DMS 273 treated with DMSO at 0.1 percent for 48 hours (cell line): ENCODE measurements around the gene ETFA.

Source experiments
- DNase-seq: peaks from one replicate; lab custom pipeline; 2025; lab: John Stamatoyannopoulos, UW

ETFA gene

DNA sequence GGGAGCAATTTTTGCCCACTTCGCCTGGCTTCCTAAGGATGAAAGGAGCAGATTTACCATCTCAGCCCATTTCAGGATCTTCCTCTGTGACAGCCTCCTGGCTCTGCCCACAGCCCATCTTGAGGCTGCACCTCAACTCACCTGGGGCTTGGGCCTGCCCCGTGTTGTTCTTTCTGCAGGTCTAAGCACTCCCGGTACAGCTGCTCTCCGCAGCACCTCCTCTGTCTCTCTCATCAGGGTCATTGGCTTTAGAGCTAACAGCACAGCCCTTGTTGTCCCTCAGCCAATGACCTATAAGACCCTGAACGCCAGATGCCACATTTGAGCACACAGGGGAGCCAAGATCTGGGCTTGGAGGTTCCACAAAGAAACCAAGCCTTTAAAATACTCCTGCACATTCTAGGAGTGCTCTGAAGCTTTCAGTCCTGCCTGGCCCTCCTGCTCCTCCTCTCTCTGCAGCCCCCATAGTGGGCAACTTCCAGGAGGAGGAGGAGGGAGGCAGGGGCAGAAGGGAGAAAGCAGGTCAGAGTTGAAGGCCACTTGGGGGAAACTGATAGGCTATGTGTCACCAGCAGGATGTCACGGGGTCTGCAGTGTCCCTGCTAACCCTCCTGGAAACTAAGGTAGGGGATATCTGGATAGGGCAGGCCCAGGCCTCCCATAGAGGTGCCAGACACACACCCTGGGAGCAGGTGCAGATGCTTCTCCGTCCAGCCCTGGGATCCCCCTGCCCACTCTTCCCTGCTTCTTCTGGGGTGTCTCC lies 115.6 kb downstream of the ETFA start:
- no peak for DNase-seq

DNA sequence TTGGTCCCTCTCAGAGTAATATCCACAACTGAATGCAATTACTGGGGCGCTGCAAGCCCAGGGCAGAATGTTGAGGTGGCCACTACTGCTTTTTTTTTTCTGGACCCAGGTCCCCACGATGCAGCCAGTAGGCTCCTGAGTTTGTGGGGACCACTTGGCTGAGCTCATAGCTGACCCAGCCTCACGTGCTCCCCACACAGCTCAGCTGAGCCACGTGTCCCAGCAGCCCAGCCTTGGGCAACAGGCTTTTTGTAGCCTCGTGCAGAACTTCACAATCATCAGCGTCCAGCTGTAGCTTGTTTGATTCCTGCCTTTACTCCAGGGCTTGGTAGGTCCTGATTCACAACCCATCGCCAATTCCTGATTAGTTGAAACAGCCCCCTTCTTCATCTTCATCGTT lies 117.3 kb downstream of the ETFA start:
- DNase-seq = no peak

DNA sequence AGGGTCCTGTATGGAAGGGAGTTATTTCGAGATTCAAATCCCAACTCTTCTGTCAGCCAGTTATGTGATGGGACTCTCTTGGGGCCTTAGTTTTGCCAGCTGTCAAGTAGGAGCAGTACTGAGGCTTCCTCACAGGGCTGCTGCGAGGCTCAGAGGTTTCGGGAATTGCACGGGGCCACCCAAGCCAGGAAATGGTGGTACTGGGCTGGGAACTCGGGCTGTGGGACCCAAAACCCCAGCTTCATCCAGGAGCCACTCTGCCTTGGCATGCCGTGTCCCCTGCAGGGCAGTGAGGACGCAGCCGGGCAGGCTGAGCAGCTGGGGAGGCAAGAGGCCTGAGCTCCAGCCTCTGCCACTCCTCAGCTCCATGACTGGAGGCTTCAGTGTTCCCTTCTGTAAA lies 118.6 kb downstream of the ETFA start:
- no peak for DNase-seq

DNA sequence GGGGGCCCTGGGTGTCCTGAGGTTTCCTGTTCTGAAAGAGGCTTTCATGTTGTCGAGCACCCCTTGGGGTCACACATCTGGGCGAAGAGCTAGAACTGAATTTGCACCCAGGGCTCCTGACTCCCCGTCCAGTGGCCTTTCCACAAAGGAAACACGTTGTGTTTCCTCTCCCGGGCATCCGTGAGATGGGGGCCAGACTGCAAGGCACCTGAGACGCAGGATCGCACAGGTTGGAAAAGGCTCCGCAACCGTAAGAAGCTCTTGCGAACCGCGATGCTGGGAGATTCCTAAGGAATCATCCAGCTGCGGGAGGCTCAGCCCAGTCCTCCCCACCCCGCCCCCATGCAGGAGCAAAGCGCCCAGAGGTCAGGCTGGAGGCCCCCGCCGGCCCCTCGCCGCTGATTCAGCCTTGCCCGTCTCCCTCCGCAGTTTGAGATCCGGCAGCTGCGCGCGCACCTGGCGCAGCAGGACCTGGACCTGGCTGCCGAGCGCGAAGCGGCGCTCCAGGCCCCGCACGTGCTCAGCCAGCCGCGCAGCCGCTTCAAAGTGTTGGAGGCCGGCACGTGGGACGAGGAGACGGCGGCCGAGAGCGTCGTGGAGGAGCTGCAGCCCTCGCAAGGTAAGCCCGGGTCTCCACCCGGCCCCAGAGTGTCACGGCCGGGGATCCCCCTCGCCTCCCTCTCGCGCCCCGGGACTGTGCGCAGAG lies 119.6 kb downstream of the ETFA start:
- no peak for DNase-seq

DNA sequence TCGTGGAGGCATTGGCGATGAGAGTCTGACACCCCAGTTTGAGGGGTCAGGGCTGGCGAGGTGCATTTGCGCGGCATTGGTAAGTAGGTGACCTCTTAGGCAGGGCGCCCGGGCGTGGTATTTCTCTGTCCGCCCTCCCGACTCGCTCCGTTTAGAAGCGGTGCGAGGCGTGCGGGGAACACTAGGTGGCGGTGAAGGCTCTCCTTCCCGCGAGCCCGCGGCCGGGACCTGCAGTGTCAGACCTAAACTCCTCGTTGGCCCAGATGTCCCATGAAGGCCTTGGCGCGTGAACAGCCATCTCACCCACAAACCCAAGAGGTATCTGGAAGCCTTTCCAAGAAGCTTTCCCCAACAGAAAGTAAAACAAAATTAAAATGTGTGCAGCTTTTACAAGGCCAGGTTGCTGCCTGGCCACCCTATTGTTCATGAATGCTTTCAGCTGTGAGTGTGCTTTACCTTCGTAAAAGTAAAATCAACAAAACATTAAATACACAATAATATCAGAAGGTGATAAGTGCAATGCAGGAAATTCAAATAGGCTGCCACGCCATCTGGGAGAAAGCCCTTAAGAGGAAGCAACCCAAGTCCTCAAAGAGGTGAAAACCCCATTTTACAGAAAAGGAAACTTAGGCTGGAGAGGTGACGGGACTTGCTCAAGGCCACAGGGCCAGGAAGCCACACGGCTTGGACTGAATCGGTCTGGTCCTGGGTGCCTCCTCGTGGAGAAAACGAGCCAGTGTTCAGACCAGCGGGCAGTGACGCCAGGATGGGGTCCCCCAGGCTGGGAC lies 120.3 kb downstream of the ETFA start:
- DNase-seq = peak; percentile 22

DNA sequence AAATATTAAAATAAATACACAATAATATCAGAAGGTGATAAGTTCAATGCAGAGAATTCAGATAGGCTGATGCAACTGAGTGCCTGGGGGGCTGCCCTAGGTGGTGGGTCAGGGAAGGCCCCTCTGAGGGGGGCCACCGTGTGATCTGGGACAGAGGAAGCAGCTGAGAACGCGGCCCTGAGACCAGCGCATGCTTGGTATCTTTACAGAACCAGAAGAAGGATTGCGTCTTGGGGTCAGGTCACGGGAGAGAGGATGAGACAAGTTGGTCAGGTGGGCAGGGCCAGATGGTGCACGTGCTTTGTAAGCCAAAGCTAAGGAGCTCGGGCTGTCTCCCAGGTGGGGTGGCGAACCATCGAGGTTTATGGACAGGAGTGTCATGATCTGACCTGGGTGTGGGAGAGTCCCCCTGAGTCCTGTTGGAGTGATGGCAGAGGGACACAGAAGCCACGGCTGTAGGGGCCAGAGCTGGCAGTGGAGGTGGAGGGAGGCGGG lies 121.2 kb downstream of the ETFA start:
- no peak for DNase-seq

DNA sequence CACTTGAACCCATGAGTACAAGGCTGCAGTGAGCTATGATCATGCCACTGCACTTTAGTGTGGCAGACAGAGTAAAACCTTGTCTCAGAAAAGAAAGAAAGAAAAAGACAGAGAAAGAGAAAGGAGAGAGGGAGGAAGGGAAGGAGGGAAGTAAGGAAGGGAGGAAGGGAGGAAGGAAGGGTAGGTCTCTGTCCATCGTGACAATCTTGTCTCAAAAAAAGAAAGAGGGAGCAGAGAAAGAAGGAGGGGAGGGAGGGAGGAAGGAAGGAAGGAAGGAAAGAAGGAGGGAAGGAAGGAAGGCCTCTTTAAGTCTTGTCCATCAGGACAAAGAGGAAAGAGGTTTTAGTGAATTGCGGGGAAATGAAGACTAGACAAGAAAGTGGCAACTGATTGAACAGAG lies 122.2 kb downstream of the ETFA start:
- DNase-seq = no peak

DNA sequence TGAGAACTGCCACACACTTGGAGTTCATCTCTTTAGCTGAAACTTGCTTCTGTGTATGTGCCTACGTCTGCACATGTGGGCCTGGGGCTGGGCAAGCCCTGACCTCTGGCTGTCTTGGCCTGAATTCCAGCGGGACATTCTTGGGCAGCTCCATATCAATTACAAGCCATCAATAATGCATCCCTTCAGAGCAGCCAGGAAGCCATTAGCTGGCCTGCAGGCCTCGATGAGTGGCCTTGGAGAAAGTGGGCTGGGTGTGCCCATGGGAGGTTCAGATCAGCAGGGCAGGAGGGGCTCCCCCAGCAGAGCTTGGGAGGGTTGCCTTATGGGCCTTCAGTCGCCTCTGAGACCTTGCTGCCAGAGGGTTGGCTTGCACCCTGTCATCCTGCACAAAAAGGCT lies 124.1 kb downstream of the ETFA start:
- DNase-seq = no peak

DNA sequence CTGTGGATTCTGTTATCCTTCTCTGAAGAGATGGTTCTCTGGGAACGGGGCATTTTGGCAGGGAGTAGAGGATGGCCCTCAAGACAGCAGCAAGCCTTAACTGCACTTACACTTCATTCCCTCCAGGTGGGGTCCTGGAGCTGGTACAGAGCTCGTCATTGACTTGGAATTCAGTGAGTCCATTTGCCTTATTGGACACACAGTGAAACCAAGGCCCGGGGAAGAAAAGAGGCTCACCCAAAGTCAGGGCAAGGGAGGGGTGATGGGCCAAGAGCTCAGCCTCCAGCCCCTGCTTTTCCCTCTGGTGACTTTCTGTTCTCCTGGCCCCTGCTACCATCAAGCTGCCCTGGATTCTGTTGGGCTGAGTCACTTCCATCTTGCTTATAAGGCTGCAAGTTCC lies 125.6 kb downstream of the ETFA start:
- no peak for DNase-seq

DNA sequence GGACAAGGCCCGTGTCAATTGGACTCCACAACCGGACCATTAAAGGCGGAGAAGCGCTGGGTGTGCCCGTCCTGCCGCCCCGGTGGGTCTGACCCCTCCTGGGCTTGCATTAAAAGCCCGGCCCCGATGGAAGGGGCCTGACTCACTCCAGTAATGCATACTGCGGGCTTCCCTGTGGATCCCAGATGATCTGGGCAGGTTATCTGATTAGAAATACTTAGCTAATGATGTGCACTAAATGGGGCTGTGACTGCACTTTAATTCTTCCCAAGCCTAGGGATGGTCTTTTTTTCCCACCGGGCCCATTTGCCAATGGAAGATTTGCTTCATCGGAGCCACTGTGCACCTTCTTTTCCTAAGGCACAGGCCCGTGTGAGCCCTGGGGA lies 126.6 kb downstream of the ETFA start:
- DNase-seq = no peak

DNA sequence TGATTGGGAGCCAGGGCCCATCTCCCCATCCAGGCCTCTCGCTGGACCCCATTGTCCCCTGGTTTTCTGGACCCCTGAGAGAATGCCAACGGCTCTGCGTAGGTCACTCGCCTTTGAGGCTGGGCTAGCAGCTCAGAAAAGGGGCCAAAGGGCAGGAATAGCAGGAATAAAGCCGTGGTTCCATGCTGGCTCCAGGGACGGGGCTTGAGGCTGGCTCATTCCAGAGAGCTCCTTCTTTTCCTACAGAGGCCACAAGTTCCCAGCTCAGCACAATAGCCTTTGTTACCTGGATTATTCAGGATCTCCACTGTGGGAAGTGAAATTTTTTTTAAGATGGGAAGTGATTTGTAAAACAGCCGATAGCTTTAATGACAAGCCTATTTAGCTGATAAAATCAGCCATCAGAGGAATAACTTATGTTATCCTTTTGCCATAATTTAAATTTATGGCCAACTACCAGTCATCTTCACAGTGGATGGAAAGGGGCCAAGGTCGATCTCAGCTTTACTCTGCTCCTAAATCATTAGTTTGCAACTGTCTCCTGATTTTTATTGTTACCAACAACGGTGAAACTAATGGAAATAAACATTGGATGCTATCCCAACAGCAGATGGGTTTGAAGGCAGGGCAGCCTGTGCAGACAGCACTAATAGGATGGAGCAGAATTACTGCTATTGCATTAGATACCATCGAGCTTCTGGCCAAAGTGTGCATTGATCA lies 127.2 kb downstream of the ETFA start:
- no peak for DNase-seq

DNA sequence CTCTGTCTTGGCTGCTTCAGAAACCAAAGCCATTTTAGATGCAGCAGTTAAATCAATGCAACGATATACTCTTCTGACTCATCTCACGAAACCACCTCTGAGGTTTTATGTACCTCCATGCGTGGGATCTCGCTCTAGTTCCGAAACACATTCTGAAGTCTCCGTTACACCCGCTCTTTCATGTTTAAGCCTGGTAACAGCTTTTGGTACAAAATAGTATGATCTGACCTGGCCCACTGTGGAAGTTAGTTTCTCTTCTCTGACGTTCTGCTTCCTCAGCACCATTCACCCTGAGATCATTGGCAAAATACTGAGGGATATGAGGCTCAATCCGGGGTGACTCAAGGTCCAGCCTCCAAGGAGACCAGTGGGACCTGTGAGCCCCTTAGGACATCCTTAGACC lies 129.6 kb downstream of the ETFA start:
- DNase-seq = no peak

DNA sequence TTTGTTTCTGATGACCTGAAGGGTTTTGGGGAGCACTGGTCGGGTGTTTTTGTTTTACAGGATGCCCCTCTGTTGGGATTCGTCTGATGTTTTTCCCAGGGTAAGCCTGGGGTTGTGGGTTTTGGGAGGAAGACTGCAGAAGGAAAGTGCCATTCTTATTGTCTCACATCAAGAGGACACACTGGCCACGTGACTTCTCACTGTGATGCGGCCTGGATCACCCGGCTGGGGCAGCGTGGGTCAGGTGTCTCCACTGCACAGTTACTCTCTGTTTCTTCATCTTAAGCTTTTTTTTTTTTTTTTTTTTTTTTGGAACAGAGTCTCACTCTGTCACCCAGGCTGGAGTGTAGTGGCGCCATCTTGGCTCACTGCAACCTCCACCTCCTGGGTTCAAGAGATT lies 130.9 kb downstream of the ETFA start:
- no peak for DNase-seq

DNA sequence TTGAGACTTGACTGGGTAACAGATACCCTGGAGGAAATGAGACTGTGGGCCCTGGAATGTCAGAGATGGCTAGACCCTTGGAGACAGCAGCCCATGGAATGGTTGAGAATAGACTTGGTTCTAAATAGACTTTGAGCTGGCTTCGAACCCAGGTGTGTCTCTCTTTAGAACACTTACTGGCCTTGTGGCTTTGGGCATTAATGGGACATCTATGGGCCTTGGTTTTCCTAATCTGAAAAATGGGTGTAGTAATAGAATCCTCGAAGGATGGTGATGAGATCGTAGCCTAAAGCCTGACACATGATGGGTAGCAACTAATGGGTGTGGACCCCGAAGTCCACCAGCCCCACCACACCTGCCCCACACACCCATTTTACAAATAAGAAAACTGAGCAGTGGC lies 132.2 kb downstream of the ETFA start:
- DNase-seq = no peak

DNA sequence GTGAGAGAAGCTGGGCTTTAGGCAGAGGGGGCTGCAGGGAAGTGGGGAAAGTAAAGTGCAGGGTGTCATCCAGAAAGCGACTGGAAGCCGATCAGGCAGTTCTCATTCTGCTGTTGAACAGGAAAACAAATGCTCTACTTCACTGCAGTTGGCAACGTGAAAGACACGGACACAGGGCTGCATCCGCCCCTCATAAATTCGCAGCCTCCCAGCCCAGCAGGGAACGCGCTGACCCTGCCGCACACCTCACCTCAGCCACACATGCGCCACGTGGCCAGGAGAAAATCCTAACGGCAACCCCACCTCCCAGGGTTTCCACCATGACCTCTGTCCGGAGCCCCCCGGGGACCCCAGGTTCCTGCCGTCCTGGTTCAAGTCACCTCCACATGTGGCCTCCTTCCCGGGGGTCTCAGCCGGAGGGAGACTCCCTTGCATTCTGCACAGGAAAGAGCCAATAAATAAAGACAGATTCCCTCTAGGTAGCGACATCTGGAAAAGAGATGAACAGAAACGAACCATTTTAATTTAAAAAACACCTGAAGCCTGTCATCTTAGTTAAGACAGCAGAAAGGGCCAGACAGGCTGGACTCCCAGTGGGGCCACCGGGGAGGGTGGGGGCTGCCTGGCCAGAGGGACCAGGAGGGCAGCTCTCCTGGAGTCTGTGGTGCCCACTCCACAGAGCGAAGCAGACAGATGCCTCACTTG lies 132.8 kb downstream of the ETFA start:
- no peak for DNase-seq

DNA sequence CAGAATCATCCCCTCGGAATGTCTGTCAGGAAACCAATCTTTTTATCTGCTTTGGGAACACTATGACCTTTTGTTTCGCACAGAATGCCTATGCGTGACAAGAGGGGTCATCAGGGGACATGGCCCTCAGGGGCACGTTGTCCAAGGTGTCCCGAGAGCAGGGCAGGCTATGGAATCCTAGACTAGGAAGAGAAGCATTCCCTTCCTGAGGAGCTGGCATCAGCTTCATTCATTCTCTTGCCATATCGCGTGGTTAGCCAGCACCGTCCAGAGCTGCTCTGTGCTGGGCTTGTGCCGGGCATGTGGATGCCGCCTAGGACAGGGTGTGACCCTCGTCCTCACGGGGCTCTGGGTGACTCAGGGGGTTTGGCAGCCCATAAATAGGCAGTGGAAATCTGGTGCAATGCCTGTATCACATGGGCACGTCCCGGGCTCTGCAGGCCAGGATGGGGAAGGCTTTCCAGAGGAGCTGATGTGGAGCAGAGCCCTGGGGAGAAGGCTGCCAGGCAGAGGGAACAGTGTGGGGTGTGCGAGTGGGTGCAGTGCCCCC lies 133.7 kb downstream of the ETFA start:
- DNase-seq = no peak

DNA sequence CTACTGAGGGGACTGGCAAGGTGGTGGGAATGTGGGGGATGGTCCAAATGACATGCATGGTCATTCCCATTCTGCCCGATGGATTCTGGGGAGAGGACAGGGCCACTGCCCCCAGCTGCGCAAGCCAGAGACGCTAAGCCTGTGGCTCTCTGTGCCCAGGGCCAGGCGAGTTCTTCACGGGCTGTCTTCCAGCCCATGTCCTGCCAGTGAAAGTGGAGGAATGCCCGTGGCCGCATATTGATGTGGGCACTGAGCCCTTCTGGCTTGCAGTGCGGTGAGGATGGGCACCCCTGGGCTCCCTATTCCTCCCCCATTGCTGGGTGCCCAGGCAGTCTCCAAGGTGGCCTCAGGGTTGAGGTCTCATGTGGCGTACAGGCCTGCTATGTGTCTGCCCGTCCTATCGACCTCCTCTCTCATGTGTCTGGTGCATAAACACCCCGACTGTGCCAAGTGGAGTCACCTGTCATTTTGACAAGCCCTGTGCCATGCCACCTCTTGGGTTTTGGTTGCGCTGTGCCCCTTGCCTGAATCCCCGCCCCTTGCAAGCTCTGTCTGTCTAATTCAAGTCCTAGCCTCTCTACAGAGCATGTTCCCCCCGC lies 134.7 kb downstream of the ETFA start:
- DNase-seq = no peak

DNA sequence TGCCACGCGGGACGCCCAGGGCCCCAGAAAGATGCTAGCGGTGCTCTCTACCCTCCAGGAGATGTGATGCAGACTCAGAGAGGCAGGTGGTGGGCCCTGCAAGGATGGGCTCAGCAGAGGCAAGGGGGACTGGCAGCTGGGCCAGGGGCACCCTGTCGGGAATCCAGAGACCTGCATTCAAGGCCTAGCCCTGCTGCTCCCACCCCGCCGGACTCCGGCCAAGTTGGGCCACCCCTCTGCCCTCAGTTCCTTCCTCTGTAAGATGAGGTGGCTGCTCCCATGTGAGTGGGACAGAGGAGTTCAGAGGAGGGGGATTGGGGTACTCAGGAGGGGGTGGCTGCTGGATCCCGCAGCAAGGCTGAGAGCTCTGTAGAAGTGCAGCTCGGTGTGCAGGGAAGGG lies 135.2 kb downstream of the ETFA start:
- no peak for DNase-seq

DNA sequence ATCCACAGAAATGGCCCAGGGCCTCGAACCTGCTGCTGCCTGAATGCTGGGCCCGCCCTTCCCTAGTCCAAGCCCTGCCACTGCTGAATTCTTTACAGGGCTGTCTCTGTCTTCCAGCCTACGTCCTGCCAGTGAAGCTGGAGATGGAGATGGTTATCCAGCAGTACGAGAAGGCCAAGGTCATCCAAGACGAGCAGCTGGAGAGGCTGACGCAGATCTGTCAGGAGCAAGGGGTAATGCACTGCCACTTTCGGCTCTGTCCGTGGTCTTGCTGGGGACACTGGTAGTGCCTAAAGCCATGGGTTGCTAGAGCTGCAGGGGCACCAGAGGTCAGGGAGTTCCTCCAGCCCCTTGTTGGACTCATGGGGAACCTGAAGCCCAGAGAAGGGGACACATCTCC lies 135.8 kb downstream of the ETFA start:
- DNase-seq = no peak

DNA sequence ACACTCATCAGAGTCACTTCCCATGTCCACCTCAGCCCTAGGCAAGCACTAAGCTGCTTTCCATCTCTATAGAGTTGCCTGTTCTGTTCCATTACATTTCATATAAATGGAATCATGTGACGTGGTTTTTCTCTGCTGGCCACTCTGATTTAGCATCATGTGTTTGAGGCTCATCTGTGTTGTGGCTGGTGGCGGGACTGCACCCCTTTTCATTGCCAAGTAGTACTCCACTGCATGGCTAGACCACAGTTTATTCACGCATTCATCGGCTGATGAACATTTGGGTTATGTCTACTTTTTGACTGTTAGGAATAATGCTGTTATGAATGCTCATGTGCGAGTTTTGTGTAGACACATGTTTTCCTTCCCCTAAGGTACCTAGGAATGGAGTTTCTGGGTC lies 136.6 kb downstream of the ETFA start:
- DNase-seq = no peak

DNA sequence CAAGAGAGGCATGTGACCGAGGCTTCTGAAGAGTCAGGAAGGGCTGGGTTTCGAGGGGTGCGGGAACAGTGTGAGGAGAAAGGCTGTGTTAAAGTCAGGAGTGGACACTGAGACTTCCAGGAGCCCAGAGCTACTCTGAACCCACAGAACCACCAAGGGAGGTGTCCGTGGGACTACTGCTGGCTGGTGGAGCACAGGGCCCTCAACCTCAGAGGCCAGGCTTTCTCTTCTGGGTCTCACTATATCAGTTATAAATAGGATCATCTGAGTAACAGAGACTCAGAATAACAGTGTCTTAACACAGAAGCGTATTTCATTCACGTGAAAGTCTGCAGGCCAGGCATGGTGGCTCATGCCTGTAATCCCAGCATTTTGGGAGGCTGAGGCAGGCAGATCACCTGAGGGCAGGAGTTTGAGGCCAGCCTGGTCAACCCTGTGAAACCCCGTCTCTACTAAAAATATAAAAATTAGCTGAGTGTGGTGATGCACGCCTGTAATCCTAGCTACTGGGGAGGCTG lies 137.9 kb downstream of the ETFA start:
- DNase-seq = no peak
